Panc1 (cell line): ENCODE measurements around the gene GREB1L. TPM values are rescaled to one million over a fixed set of nuclear protein-coding genes. Genes with fewer than 3 reads are reported as not detected.

ENCODE experiments used
- ATAC-seq: fragments of 200-7000 bp; cut with Tn5 transposase; 2 replicates; pipeline ENCODE4 v1.9.1; 2020; ENCODE audit warnings: mild to moderate bottlenecking, moderate library complexity
- BruUV-seq: library from RNA; stranded (reverse); fragments of 400-500 nt; replicated peaks from 2 replicates; lab custom pipeline; 2021; lab: Mats Ljungman, UMichigan
- CTCF ChIA-PET: fragments of 300-600 bp; sonication (Branson Sonifier 250); formaldehyde crosslinking; loops from one replicate; lab custom pipeline; 2022; ENCODE audit warnings: antibody characterized with exemption; lab: Charles Lee
- POLR2A ChIA-PET: fragments of 300-600 bp; sonication (Branson Sonifier 250); formaldehyde crosslinking; loops from one replicate; lab custom pipeline; 2022; ENCODE audit warnings: antibody characterized with exemption; lab: Charles Lee
- DNase-seq: peaks from one replicate; pipeline ENCODE4 v3.0.0-alpha.2; 2010; ENCODE audit warnings: low read depth, low spot score
- H3K27ac ChIP-seq: 2 replicates; pipeline ENCODE4 v1.5.1; 2011; ENCODE audit warnings: mild to moderate bottlenecking, low read length, inconsistent platforms
- H3K27me3 ChIP-seq: fragments of 200-500 bp; sonication (Bioruptor generic); 2 replicates; pipeline ENCODE4 v1.6.0; 2014; ENCODE audit warnings: low read length, inconsistent platforms; ENCODE audit not compliant: control insufficient read depth, insufficient read depth
- H3K36me3 ChIP-seq: fragments of 200-500 bp; sonication (Bioruptor generic); 2 replicates; pipeline ENCODE4 v1.5.1; 2014; ENCODE audit warnings: inconsistent platforms, mild to moderate bottlenecking, low read length, moderate library complexity; ENCODE audit not compliant: control insufficient read depth, insufficient read depth
- H3K4me1 ChIP-seq: 2 replicates; pipeline ENCODE4 v1.5.1; 2011; ENCODE audit warnings: inconsistent platforms, mild to moderate bottlenecking, low read length, moderate library complexity; ENCODE audit not compliant: control insufficient read depth, insufficient read depth
- H3K4me3 ChIP-seq, 2 experiments: 2 replicates each; pipeline ENCODE4 v1.5.1; 2011 to 2012; ENCODE audit warnings: low read depth in 2 of 2, low read length in 2 of 2, mild to moderate bottlenecking in 2 of 2, inconsistent platforms in 1 of 2, moderate library complexity in 1 of 2
- H3K9me3 ChIP-seq: fragments of 200-500 bp; sonication (Bioruptor generic); 2 replicates; pipeline ENCODE4 v1.5.1; 2014; ENCODE audit warnings: low read depth, mild to moderate bottlenecking, inconsistent platforms, low read length, moderate library complexity; ENCODE audit not compliant: control insufficient read depth, insufficient read depth
- POLR2AphosphoS5 ChIP-seq: IDR thresholded peaks from 2 replicates; pipeline ENCODE4 v1.6.1; 2012; ENCODE audit warnings: mild to moderate bottlenecking, low read depth, low read length, moderate library complexity
- SIN3A ChIP-seq: IDR thresholded peaks from 2 replicates; pipeline ENCODE4 v1.6.1; 2012; ENCODE audit warnings: low read depth, mild to moderate bottlenecking, low read length, moderate library complexity, borderline replicate concordance; ENCODE audit not compliant: insufficient read depth
- TCF7L2 ChIP-seq: IDR thresholded peaks from 2 replicates; pipeline ENCODE4 v1.6.1; 2011; ENCODE audit warnings: mild to moderate bottlenecking, low read depth, low read length, inconsistent platforms
- in situ Hi-C: cut with HindIII; loops from 2 replicates; pipeline ENCODE4 v1.10.0; 2016; ENCODE audit warnings: low sequenced_read_pairs, low pct_unique_long_range_greater_than_20kb
- intact Hi-C: fragments of 100-400 bp; cut with micrococcal nuclease; formaldehyde crosslinking; loops from one replicate; pipeline ENCODE4 v1.10.0; 2022; ENCODE audit not compliant: unreplicated experiment
- total RNA-seq: library from RNA; stranded (reverse); gene quantifications from one replicate; pipeline ENCODE4 v1.2.1, GENCODE V29; 2021; ENCODE audit not compliant: unreplicated experiment
- TF ChIP-seq, protein P1 (sequence below): fragments of 450-650 bp; IDR thresholded peaks from 2 replicates; pipeline ENCODE4 v1.5.1; 2017; ENCODE audit warnings: mild to moderate bottlenecking
- TF ChIP-seq, protein P2 (sequence below), 2 experiments: IDR thresholded peaks; 2 replicates each; pipeline ENCODE4 v1.6.1; 2011 to 2012; ENCODE audit warnings: low read depth in 2 of 2, control low read depth in 1 of 2, low read length in 1 of 2, mild to moderate bottlenecking in 1 of 2, moderate library complexity in 1 of 2; ENCODE audit not compliant: insufficient read depth in 1 of 2

The GREB1L gene
- total RNA-seq, 1 experiment from 2014 or later, result 11.0 TPM

DNA sequence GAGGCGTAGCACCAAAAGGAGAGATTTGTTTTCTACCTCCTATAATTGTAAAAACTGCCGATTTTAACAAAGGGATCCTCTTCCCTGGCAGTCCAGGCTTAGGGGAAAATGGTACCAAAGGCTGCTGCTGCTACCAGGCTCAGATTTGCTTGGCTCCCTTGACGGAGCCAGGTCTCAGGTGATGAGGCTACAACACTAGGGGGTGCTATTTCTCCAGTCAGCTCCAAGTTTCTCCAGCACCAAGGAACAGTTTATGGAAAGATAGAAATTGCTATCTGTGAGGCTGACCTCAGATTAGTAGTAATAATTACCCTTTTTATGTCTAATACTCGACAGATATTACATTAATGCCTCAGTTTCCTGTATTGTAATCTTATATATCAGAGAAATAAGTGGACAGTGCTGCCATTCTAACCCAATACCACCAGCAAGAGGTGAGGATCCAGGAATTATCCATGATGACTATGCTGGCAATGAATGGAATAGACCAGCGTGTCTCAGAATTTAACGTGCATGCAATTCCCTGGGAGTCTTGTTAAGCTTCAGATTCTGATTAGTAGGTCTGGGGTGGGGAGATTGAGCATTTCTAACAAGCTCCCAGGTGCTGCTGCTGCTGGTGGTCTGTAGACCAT is 247.2 kb downstream of the GREB1L start:
- TF ChIP-seq TCF7L2 (no peak), POLR2AphosphoS5 (no peak)
- TF ChIP-seq, protein P1, sequence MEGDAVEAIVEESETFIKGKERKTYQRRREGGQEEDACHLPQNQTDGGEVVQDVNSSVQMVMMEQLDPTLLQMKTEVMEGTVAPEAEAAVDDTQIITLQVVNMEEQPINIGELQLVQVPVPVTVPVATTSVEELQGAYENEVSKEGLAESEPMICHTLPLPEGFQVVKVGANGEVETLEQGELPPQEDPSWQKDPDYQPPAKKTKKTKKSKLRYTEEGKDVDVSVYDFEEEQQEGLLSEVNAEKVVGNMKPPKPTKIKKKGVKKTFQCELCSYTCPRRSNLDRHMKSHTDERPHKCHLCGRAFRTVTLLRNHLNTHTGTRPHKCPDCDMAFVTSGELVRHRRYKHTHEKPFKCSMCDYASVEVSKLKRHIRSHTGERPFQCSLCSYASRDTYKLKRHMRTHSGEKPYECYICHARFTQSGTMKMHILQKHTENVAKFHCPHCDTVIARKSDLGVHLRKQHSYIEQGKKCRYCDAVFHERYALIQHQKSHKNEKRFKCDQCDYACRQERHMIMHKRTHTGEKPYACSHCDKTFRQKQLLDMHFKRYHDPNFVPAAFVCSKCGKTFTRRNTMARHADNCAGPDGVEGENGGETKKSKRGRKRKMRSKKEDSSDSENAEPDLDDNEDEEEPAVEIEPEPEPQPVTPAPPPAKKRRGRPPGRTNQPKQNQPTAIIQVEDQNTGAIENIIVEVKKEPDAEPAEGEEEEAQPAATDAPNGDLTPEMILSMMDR, result peak; percentile 77

DNA sequence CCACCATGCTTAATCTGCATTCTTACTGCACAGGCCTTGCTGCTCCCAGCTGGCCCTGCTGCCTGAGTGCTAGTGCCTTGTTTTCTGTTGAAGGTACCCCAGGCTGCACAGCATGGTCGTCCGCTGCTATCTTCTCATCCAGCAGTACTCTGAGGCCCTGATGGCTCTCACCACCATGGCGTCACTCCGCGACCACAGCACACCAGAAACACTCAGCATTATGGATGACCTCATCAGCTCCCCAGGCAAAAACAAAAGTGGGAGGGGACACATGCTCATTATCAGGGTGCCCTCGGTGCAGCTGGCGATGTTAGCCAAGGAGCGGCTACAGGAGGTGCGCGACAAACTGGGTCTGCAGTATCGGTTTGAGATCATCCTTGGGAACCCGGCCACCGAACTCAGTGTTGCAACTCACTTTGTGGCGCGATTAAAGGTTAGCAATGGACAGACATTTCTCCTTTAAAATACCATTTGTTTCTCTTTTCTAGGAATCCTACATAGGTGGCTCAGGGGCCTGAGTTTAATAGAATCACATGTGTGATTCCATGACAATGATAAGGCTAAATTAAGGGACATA is 248.0 kb downstream of the GREB1L start:
- ATAC-seq, result no peak
- intact Hi-C loops, result no loop called here
- no TSS peak for BruUV-seq
- ChIA-PET POLR2A (no interaction called here), CTCF (no interaction called here)
- Histone ChIP-seq H3K27me3 (no peaks in the 10 kb centered on the region), H3K27ac (no peak overlapping the region), H3K36me3 (no peaks in the 10 kb centered on the region), H3K4me1 (no peaks in the 10 kb centered on the region), H3K9me3 (no peaks in the 10 kb centered on the region), H3K4me3 (no peak overlapping the region)
- no peak for DNase-seq
- no peak for TF ChIP-seq SIN3A
- TF ChIP-seq TCF7L2, result no peak
- TF ChIP-seq, protein P2, sequence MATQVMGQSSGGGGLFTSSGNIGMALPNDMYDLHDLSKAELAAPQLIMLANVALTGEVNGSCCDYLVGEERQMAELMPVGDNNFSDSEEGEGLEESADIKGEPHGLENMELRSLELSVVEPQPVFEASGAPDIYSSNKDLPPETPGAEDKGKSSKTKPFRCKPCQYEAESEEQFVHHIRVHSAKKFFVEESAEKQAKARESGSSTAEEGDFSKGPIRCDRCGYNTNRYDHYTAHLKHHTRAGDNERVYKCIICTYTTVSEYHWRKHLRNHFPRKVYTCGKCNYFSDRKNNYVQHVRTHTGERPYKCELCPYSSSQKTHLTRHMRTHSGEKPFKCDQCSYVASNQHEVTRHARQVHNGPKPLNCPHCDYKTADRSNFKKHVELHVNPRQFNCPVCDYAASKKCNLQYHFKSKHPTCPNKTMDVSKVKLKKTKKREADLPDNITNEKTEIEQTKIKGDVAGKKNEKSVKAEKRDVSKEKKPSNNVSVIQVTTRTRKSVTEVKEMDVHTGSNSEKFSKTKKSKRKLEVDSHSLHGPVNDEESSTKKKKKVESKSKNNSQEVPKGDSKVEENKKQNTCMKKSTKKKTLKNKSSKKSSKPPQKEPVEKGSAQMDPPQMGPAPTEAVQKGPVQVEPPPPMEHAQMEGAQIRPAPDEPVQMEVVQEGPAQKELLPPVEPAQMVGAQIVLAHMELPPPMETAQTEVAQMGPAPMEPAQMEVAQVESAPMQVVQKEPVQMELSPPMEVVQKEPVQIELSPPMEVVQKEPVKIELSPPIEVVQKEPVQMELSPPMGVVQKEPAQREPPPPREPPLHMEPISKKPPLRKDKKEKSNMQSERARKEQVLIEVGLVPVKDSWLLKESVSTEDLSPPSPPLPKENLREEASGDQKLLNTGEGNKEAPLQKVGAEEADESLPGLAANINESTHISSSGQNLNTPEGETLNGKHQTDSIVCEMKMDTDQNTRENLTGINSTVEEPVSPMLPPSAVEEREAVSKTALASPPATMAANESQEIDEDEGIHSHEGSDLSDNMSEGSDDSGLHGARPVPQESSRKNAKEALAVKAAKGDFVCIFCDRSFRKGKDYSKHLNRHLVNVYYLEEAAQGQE (IDR thresholded peaks at IDR 0.05; ENCODE audit: insufficient read depth in 1 of 2, low read depth in 2 of 2, low read length in 1 of 2), result no peak
- TF ChIP-seq POLR2AphosphoS5, result no peak
- TF ChIP-seq, protein P1, result no peak
- in situ Hi-C loops, result no loop called here

More for the DNA sequence above, 247.2 kb downstream of the GREB1L start:
- H3K9me3 ChIP-seq, result no peaks in the 10 kb centered on the region
- H3K4me1 ChIP-seq, result no peaks in the 10 kb centered on the region
- intact Hi-C loops, result no loop called here
- POLR2A ChIA-PET, result no interaction called here
- H3K27ac ChIP-seq, result no peak overlapping the region
- H3K27me3 ChIP-seq, result no peaks in the 10 kb centered on the region
- no TSS peak for BruUV-seq
- in situ Hi-C loops, result no loop called here
- CTCF ChIA-PET, result interaction anchor here (0.7 kb wide), 1 partner anchor 389 kb away, joined by 3 read pairs; no protein-coding TSS in a partner anchor
- DNase-seq (peak; percentile 22), ATAC-seq (peak; percentile 90)
- no peak overlapping the region for H3K4me3 ChIP-seq
- H3K36me3 ChIP-seq, result no peaks in the 10 kb centered on the region
